NCI-H2081 (cell line): ENCODE data around the gene FILIP1L.

Experiments used
- DNase-seq, 2 experiments: peaks; one replicate each; lab custom pipeline; 2025; lab: John Stamatoyannopoulos, UW

The FILIP1L gene

DNA sequence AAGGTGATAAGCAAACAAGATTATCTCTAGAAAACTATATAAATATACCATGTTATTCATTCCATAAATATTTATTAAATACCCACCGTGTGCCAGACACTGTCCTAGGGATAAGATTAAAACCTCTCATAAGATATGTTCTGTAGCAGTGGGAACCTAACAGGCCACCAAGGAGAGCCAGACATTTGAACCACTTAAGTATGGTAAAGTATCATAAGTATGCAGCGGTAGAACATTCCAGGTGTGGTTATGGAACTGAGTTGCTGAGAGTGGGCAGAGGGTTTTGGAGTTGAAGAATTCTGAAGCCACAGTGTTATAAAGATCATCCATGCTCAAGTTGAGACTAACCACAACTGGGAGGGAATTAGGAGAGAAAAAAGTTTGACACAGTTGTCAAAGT lies 14.7 kb downstream of the FILIP1L start:
- no peak for DNase-seq

DNA sequence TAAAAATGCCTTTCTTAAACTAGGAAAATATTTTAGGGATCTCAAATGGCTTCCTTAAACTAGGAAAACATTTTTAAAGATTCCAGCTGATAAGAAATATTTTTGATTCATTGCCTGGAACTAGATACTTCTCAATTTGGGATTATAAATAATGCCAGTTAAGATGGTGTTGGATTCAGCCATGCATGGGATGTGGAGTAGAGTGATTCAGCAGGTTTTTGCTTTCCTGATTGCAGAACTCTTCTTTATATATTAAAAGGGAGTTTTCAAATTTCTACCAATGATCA lies 15.6 kb downstream of the FILIP1L start:
- no peak for DNase-seq

DNA sequence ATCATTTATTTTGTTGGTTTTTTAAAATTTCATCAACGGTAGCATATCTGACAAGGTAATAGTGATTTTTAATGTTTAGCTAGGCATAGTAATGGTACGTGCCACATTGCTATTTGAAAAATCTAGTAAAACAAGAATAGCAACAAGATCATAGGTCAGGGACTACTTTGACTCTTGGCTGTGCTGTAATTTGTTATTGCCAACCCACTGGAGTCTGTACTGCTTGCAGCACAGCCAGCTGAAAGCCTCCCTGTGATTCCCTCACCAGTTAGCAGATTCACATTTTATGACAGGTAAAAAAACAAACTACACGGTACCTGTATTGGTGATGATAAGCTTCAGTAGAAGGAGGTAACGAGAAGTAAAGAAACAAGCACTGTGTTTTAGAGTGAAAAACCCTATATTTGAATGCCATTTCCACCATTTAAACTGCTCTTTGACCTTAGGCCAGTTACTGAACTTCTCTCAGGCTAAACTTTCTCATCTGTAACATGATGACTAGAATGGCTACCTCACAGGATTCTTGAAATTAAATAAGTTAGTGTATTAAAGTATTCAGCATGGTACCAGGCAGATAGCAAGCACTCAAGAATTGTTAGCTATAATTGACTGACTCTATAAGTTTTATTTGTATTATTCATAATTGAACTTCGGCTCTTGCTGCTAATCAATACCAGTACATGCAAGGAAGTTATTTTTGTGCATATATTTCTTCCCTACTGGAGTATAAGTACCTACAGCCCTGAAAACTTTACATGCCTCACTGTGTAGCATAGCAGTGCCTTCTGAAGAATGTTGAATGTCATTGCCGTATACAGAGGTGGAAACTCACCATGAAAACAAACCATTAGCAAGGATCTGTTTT lies 16.1 kb downstream of the FILIP1L start:
- DNase-seq: no peak

DNA sequence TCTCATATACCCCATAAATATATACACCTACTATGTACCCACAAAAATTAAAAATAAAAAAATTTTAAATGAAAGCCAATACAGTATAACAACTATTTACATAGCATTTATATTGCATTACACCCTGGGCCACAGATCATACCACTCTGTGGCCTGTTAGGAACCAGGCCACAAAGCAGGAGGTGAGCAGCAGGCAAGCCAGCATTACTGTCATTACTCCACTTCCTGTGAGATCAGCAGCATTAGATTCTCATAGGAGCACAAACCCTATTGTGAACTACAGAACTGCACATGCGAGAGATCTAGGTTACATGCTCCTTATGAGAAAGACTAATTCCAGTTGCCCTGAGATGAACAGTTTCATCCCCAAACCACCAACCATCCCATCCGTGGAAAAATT lies 17.4 kb downstream of the FILIP1L start:
- DNase-seq: peak in 1 of 2 experiments; percentile 22

DNA sequence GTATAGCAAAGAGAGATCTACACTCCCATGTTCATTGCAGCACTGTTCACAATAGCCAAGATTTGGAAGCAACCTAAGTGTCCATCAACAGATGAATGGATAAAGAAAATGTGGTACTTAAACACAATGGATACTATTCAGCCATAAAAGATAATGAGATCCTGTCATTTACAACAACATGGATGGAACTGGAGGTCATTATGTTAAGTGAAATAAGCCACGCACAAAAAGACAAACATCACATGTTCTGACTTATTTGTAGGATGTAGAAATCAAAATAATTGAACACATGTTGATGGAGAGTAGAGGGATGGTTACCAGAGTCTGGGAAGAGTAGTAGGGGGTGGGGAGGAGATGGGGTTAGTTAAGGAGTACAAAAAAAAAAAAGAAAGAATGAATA lies 18.0 kb downstream of the FILIP1L start:
- DNase-seq: peak in 1 of 2 experiments; percentile 35

DNA sequence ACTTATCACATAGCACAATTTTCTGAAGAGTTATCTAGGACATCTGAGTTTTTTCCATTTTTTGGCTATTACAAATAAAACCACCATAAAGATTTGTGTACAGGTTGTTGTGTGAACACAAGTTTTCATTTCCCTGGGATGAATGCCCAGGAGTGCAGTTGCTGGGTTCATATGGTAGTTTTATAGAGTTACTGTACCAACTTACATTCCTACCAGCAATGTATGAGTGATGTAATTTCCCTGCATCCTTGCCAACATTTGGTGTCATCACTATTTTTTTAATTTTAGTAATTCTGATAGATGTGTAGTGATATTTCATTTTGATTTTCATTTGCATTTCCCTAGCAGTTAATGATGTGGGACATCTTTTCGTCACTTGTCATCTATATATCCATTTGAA lies 20.5 kb downstream of the FILIP1L start:
- DNase-seq: no peak

DNA sequence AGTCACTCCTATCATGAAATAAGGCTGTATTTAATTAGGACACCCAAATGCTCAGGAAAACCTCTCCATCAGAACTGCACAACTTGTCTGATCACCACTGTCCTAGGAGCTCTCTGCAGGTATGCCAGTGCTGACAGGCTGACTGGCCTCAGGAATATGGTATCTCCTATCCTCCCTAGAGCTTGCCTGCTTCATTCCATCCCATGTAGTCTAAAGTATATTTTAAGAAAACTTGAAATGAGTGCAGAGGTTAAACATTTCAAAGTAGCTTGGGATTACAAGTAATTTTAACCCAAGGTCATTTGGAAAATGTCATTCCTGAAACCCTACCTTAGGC lies 23.7 kb downstream of the FILIP1L start:
- no peak for DNase-seq

DNA sequence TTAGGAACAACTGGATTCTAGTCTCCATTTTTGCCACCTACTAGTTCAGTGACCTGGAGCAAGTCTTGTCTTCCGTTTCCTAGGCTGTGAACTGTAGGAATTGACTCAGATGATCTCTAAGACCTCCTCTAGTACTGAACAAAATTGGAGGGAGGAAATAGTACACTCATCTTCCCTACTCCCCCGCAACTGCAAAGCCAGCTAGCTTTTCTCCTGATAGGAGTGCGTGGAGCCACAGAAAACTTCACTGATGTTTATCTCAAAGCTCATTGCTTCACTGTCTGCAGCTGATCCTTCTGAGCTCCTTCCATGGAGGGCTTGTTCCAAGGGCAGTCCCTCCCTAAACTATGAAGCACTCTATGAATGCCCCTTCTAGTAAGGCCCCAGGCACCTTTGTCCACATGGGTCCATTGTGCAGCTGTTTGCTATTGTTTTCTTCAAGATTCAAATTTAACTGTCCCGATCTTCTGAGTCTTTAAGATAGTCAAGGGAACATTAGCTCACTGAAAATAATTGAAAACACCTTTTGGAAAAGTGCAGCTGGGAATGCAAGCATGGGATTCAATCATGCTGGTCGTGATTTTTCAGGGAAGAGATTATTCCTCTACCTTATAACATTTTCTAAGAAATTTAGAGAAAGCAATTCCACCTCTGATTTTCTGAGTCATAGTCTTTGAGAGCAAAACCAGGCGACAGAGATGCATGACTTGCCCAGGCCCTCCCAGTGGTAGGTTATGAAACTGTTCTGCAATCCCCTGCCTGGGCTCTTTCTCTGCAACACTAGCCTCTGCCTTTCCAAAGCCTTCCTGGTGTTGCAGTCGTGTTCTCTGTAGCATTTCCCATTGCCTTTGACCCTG lies 24.3 kb downstream of the FILIP1L start:
- DNase-seq: no peak

DNA sequence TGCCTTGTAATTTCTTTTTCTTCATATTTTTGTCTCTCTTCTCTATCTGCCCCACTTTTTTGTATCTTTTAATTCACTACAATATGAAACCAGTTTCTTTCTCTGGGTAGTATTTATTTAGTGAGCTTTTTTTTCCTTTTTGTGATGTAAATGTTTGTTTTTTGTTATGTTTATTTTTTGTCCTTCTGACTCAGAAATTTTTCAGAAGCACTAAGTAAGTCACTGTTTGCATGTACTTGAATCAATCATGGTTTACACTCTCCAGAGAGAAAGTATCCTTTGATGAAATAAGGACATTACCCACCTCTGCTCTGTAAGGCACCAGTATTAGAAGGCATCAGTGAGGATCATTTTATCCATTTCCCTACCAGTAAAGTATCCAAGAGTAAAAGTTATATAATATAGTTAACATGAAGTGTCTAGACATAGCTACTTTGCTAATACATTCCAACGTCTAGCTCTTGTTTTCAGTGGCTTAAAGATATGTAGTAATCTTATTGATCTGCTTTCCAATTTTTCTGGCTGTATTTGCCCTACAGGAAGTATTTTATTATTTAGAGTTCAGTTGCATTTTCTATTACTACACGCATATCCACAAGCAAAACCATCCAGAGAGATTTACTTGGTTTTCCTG lies 25.4 kb downstream of the FILIP1L start:
- no peak for DNase-seq

DNA sequence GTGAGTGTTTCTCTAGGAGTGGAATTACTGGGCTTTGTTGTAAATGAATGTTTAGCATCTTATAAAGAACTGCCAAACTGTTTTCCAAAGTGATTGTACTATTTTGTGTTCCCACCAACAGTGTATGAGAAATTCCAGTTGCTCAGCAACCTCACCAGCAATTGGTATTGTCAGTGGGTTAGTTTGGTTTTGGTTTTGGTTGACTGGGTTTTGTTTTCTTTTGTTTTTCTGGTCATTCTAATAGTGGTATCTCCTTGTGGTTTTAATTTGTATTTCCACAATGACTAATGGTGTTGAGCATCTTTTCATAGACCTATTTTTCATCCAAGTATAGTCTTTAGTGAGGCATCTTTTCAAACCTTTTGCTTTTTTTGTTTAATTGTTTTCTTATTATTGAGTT lies 27.1 kb downstream of the FILIP1L start:
- DNase-seq: no peak

DNA sequence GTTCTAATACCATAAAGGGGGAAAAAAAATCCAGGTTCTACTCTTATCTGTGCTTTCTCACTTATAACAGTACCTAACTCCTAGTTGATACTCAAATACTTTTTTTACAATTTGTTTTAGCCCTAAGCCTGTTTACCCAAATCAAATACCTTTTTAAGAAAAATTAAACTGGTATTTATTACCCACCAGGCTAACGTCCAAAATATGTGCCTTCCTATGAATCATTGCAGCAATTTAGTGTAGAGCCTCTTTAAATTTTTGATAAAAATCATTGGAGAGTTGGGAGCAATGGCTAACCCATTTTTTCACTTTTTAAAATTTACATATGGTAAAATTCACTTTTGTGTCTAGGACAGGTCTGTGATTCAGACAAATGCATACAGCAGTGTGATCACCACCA lies 27.9 kb downstream of the FILIP1L start:
- no peak for DNase-seq

DNA sequence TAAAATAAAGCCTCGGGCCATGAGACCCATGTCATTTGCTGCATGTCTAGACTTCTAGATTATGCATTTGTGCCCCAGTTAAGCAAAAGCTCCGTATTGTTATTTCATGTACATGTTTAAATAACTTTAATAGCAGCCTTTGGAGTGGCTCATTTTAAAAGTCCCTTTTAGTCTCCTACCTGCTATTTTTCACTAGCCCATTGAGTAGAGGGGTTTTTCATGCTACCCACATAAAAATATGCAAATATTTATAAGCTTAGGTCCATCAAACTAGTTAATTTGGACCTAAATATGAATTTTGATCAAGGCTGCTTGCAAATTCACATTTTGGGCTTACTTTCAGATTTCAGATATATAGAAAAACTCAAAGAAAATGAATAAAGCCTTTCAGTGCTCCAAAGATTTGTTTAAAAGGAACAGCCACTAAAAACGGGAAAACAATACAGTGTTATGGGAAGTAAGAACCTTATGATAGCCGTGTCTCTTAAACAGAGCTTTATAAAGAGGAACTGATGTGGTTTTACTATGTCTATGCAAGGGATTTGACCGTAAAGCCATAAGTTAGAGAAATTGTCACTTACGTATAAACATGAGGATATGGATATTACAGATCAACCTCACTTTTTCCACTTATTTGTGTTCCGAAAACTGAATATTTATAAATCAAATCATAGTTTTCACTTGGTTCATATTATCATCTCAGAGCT lies 30.0 kb downstream of the FILIP1L start:
- no peak for DNase-seq

DNA sequence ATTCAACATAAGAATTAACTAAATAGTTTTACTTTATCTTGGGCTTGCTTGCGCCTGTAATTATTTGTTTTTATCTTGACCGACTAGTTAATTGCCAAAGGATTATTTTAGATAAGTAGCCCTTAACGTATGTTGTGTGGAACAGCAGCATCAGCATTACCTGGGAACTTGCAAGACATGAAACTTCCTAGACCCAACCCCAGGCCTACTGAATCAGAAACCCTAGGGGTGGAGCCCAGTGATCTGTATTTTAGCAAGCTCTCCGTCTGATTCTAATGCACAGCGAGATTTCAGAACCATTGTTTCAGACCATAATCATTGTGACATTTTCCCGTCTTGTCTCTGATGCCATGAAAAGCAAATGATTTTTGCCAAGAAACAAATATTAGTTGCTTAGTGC lies 31.1 kb downstream of the FILIP1L start:
- DNase-seq: no peak

DNA sequence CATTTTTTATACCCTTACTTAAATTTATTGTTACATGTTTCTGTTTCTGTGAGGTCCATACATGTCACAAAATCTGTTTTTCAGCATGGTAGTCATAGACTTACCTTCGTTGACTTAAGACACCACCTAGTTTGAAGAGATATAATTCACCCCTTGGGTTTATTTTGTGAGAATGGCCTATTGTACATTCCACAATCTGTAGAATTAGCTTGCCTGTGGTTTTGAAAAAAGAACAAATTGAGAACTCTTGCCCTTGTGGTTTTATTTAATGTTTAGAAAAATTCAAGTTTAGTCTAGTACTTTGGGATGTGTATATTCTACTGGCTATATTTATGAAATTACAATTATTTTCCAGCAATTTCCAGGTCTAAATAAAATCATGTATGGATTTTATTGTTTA lies 31.6 kb downstream of the FILIP1L start:
- no peak for DNase-seq

DNA sequence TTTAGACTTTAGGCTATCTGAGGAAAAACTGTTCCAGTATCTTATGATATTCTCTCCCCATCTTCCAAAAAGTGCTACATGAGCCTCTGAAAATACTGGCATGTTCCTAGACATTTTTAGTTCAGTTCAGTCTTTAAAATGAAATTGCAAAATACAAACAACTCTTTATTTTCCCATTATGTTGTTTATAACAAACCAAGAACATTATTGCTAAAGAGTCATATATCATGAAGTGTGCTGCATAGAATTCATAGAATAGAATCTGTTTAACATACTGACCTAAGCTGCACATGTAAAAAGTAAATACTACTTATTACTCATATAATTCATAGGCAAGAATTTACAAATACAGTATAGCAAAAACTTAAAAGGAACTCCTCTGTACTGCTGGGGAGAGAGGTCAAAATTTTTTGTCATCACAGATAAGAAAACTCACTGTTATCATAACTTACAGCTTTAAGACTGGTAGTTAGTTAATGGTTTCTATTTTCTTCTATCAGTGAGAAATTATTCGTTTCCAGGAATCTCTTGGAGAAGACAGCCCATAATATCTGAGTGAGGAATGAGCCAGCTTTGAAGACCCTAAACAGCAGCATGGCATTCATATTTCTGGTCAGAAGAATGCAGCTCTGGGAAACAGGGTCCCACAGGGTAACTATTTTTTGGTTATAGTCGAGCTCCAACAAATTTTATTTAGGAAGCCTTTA lies 32.2 kb downstream of the FILIP1L start:
- DNase-seq: no peak

DNA sequence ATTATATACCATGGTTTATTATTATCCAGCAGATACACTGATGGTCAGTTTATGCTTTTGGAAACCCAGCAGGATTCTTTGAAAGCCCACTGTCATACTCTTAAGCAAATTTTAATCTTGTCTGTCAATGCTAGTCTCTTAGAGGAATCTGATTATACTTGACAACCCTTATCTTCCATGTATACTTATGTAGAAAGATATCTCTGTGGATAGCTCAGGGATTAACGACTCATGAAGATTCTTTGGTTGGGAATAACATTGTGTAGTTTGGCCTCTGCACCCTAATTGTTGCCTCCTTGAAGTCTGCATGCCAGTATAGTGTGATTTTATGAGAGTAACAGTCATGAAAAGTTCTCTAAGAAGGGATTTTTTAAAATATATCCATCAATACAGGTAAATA lies 33.0 kb downstream of the FILIP1L start:
- DNase-seq: no peak

DNA sequence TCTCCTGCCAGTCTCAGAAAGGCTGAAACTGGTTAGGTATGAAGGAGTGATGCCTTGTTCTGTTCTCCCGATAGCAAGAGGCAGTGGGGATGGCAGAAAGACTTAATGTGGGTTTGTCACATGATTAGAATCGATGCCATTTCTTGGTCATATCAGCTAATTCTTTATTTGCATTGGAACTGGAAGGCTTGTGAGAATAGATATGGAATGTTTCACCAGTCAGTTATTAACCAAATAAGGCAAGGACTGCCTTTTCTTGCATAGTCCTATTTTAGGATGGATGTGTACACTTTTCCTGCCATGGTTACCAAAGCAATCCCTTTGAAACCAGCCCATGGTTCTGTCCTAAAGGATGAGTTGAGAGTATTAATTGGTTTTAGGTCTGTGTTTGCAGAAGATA lies 33.7 kb downstream of the FILIP1L start:
- no peak for DNase-seq

DNA sequence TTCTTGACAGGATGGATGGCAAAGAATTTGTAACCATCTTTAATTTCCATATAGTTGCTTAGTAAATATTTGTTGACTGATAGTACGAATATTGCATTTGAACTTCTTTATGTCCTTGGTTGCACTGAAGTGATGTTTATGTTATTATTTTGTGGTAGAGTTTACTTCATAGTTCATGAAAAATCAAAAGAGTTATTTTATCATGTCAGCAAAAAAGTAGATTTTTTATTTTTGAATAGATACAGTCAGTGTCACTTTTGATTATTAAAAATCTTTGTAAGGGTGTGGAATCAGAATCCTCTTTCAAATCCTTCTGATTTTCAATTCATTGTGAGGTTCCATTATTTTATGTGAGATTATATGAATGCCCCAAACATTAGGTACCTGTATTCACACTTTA lies 35.0 kb downstream of the FILIP1L start:
- no peak for DNase-seq

DNA sequence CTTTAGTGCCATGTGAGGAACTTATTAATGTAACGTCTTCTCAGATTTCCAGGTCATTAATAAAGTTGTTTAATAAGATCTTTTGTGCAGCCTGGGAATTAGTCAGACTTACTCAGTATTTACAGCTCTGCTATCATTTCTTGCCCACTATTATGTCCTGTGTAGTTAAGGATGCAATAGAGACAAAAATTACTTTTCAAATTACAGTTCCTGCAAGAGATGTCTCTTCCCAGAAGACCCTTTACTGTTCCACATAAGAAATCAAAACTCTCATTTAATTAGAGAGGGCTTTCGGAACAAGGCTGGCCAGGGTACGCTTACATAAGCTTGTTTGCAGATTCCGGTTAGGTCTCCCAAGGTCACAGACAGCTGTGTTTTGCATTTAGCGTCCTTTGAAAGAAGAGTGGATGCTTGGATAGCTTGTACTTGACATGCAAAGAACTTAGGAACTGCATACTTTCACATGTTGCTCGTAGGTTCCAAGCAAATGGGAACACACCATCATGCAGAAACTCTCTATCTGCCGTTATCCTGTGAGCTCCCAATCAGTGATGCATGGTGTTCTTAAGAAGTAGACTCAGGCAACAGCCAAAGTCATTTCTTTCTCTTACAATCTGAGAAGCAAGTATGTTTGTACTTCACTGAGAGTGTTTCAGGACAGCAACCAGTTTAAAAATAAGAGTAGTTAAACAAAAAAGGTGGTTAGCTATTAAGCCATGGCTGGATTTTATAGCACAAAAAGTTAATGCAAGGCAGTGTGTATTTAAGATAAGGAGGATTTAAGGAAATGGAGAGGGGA lies 37.4 kb downstream of the FILIP1L start:
- no peak for DNase-seq

DNA sequence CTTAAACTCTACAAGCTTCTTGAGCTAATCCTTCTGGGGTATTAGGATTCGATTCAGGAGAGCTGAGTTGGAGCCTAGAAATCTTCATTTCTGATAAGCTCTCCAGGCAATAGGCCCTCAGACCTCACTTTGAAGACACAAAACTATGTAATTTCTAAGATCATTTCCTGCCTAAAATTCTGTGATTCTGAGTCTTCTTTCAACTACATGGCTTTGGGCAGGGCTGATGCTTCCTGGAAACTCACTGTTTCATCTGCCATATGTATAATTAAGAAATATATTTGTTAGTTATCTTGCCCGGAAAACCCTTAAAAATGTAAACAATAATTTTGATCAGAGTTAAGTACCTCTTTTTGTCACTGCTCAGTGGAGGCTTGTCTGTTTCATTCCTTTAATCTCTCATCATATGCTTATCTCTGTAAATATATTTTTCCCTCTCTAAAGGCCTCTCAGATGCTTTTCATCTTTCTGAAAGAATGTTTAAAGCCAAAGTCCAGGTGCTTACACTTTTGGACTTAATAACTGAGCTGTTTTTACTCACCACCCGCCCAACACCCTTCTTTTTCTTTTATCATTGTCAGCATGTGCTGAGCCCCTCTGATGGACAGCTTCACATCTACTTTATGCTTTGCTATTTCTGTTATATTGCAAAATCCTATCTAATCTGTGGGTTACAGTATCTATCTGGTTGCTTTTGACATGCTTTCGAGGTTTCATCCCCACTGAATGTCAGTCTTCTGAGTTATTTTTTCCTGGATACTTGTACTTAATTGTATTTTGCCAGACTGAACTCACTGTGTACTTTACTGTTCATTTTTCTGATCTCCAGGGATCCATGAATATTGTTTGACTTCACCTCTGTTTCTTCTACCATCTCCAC lies 38.2 kb downstream of the FILIP1L start:
- DNase-seq: no peak
